HL-60/S4 (cell line): ENCODE results near the gene POP5.
"Not testable (repeated sequence)": the region's sequence is repeated elsewhere in the genome, so short reads cannot be mapped to it uniquely, and the experiment has no call there.

Experiments
- in situ Hi-C: fragments of 300-500 bp; cut with MboI; formaldehyde crosslinking; loops from 2 replicates; pipeline ENCODE4 v1.14.3; 2022; ENCODE audit warnings: low sequenced_read_pairs

POP5 gene

DNA sequence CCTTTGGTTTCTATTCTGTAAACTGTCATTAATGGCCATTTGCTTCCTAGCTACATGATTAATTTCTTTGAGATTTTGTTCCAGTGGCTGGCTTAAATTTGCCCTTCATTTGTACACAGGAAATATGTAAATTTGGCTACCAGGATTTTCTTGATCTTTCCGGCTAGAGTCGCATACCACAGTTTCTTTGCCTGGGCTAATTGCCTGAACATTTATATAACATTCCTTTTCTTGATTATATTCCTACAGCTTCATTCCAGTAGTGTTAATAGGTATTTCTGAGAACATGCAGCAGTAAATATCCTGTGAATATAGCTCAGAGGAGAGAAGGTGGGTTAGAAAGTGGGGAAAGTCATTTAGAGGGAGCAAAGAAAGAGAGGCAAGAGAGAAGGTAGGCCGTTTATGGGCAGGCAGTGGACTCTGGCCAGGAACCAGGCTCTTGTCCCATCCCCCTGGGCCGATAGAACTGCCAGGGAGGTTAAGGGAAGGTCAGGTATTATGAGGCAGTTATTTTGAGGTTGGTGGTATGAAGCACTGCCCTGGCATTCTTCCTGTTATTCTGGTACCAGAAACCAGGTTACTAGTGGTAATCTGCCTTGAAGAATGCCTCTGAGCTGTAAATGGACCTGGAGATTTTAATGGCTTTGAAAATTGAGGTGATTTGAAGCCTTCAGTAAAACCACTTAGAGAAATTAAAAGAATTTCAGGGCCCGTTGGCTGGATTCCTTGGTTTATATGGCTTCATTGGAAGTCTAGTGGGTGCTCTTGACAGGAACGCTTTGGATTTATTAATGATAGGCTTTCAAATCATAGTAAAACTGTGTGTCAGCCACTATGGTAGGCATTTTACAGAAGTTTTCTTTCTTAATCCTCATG, 42.7 kb downstream of the POP5 start:
- in situ Hi-C loops: no loop called here

DNA sequence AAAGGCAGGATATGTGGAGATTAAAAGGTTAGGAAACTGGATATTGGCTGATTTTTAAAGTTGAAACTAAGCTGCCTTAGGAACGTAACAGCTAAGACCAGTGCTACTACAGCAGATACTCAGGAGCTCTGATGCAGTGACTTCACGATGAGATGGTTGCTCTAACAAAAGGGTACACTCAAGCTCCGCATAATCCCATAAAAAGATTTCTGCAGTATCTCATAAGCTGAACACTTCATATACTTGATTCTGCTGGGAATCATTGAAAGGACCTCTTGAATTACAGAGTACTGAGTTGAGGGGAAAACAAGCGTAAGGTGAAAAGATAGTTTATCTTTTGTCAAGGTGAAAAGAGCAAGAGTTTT, 43.4 kb downstream of the POP5 start:
- in situ Hi-C loops: no loop called here

DNA sequence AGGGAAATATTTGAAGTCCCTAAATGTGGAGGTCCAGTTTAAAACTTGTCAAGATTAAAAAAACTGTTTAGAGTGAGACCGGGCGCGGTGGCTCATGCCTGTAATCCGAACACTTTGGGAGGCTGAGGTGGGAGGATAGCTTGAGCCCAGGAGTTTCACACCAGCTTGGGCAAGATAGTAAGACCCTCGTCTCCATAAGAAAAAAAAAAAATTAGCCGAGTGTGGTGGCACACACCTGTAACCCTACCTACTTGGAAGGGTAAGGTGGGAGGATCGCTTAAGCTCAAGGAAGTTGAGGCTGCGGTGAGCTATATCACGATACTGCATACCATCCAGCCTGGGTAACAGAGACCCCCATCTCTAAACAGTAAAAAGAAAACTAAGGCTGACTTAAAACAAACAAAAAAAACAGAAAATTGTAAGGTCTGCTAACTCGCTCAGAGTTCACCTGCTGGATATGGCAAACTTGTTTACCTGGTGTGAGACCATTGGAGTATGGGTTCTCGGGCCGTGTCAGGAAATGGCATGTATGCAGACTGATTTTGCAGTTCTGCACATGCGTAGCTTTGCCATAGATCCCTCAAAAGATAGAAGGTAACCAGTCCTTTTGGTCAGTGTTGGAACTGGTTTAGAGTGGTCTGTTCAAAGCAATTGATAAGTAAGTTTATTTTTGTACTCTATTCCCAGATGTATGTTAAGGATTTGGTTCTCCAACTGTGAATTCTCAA, 45.0 kb downstream of the POP5 start:
- in situ Hi-C loops: no loop called here

DNA sequence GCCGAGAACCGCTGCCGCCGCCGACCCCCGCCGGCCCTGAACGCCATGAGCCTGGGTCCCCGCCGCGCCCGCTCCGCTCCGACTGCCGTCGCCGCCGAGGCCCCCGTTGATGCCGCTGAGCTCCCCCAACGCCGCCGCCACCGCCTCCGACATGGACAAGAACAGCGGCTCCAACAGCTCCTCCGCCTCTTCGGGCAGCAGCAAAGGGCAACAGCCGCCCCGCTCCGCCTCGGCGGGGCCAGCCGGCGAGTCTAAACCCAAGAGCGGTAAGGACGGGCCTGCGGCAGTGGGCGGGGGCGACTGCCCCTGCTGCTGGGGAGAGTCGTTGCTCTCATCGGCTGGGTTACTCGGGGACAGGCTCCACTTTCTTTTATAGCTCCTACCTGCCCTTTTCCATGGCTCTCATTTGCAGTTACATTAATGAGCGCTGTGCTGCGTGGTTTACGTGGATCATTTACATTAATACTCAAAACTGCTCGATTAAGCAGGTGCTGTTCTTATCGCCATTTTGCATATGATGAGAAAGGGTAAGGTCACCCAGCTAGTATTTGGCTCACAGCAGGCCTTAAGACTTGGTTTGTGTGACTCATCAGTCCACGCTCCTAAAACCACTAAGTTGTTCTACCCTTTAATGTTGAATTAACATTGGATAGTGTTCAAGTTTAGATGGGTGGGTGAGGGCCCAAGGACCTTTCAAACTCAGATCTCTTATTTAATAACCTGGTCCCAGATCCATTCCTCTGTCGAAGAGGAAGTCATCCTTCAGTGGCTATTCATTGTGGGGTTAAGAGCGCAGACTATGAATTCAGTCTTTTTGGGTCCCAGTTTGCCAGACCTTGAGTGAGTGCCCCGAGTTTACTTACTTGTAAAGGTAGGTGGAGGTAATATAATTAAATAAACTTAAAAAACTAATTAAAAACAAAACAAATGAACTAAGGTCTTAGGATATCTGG, 46.2 kb downstream of the POP5 start:
- in situ Hi-C loops: no loop called here

DNA sequence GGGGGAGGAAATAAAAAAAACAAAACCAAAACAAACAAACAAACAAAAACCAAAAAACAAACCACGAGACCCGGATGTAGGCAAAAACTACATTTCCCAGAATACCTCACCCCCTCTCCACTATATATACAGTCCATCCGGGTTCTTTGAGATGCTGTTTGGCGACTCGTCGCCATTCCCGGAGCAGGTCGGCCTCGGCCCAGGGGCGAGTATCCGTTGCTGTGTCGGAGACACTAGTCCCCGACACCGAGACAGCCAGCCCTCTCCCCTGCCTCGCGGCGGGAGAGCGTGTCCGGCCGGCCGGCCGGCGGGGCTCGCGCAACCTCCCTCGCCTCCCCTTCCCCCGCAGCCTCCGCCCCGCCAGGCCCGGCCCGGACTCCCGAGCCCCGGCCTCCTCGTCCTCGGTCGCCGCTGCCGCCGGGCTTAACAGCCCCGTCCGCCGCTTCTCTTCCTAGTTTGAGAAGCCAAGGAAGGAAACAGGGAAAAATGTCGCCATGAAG, 46.9 kb downstream of the POP5 start, which contains the start of gene RNF10:
RNF10 (plus strand) TSS at position 154 of the 500 bp plus-strand sequence. CDS start 456 bp downstream, outside the sequence.
- in situ Hi-C loops: no loop called here

DNA sequence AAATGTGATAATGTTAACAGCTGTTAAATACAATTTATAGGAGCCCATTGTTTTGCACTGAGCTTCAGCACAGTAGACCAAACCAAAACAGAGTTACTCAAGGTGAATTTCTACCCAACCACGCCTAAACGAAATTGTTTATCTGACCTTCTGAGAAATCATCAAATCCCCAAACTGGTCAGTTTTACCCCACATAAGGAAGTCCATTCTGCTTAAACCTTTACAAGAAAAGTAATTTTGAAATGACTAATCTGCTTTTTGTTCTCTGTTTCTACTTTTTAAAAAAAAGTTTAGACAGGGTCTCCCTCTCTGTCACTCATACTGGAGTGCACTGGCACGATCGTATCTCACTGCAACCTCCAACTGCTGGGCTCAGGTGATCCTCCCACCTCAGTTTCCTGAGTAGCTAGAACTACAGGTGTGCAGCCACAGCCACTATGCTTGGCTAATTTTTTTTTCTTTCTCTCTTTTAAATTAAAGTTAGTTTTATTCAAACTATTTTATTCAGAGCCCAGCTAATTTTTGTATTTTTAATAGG, 48.4 kb downstream of the POP5 start:
- in situ Hi-C loops: no loop called here

DNA sequence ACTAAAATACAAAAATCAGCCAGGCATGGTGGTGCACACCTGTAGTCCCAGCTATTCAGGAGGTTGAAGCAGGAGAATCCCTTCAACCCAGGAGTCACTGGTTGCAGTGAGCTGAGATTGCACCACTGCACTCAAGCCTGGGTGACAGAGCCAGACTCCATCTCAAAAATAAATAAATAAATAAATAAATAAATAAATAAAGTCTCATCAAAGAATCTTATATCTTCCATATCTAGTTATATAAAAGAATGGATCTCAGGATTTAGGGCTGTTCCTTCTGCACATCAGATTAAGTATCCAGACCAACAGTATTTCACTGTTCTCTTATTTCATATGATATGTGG, 50.8 kb downstream of the POP5 start:
- in situ Hi-C loops: not testable (repeated sequence)

DNA sequence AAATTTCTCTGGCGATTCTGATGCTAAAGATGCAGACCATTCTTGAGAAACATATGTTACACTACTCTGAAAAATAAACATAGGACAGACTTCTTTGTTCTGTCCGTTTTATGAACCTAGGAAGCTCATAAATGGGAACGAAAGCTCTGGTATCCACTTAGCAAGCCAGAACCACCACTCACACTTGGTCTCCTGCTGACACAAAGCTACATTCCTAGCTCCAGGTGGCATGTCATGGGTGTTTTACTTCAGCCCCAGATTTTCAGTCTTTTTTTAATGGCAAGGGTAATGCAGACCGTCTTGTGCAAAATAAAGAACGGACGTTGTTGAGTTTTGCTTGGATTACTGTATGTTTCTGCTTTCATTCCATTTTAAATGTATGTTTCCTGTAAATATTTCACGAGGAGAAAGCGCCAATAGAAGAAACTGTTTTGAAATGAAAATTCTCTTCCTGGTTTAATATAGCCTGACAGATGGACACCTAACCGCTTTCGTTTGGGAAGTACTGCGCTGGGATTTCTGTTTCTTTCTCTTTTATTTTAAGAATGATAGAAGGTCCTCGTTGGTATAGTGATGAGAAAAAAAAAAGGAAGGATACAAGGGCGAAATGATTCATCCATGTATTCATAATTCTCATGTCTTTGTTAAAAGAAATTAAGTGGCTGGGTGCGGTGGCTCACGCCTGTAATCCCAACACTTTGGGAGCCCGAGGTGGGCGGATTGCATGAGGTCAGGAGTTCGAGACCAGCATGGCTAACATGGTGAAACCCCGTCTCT, 51.4 kb downstream of the POP5 start:
- in situ Hi-C loops: no loop called here

DNA sequence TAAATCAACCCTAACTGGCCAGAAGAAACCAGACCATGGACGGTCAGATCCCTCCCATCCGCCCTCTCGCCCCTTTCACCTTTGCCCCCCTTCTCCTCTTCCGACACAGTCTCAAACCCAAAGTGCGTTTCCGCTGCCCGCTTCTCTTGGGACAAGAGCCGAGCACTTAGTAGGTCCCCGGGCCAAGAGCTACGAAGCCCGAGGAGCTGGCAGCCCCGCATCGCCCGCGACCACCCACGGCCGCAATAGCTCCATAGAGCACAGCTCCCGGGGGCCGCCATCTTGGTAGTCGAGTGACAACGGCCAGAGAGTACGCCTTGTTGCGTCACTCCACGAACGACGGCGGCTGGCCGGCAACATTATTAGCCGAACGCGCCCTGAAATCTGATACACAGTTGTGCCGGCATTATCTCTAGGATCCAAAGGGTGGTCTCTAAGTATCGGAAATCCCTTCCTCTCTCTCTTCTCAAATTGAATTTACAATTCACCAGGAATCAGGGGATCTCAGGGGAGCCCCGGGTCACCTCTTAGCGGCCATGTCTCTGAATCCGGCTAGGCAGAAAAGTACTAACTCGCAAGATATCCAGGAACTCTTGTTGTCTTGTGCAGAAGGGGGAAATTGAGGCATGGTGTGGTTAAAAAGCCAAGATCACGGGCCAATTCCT, 52.2 kb downstream of the POP5 start, which contains the start of gene COQ5:
COQ5 (minus strand) TSS at position 298 of the 665 bp plus-strand sequence; CDS start at position 281, 17 bp downstream.
- in situ Hi-C loops: no loop called here
